ENCODE measurements around the gene DHDDS. TPM values are rescaled to one million over a fixed set of nuclear protein-coding genes. Genes with fewer than 3 reads are reported as not detected.
"Not testable (repeated sequence)": the region's sequence is repeated elsewhere in the genome, so short reads cannot be mapped to it uniquely, and the experiment has no call there.

DHDDS gene
- total RNA-seq, 1 donor from 2014 or later: 41.1 TPM

GRCh38 chr1:26493938-26494337 is 61.8 kb downstream of the DHDDS start:
- no peaks in the 10 kb centered on the region for H3K36me3 ChIP-seq
- intact Hi-C loops (cut with DNase I): no loop called here
- ATAC-seq (no peak), DNase-seq (no peak)
- H3K27me3 ChIP-seq: no peaks in the 10 kb centered on the region
- no peak overlapping the region for H3K4me3 ChIP-seq
- H3K9me3 ChIP-seq: no peaks in the 10 kb centered on the region
- H3K4me1 ChIP-seq: no peaks in the 10 kb centered on the region
- TF ChIP-seq CTCF (IDR thresholded peaks at IDR 0.05): no peak
- H3K27ac ChIP-seq: no peak overlapping the region

DNA sequence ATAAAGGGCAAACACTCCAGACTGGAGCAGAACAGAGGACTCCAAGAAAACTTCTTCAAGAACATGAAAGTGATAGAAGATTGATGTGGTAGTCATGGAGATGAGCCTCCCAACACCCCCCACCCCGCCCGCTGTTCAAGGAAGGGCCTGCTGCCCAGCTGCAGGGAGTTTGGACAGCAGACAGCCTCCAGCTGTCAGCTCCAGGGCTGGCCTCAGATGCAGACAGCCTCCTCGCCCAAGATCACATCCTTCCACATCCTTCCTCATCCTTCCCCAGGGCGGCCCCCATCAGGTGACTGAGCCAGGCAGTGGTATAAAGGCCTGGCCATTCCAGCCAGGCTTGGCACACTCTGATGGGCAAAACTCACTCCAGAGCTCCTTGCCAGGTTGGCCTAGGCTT is 64.7 kb downstream of the DHDDS start:
- Histone ChIP-seq H3K36me3 (no peaks in the 10 kb centered on the region), H3K9me3 (no peaks in the 10 kb centered on the region), H3K27me3 (no peaks in the 10 kb centered on the region), H3K27ac (no peak overlapping the region), H3K4me1 (peaks cover 10% of the 10 kb centered on the region), H3K4me3 (no peak overlapping the region)
- DNase-seq: no peak
- TF ChIP-seq CTCF (IDR thresholded peaks at IDR 0.05): no peak
- intact Hi-C loops (cut with DNase I): no loop called here
- no peak for ATAC-seq

- H3K4me1 ChIP-seq: peaks cover 11% of the 10 kb centered on the region
- H3K9me3 ChIP-seq: no peaks in the 10 kb centered on the region
- intact Hi-C loops (cut with DNase I): no loop called here
- no peaks in the 10 kb centered on the region for H3K27me3 ChIP-seq
- H3K36me3 ChIP-seq: no peaks in the 10 kb centered on the region
- no peak for DNase-seq
- TF ChIP-seq CTCF (IDR thresholded peaks at IDR 0.05): no peak
- no peak overlapping the region for H3K27ac ChIP-seq
- H3K4me3 ChIP-seq: no peak overlapping the region
- no peak for ATAC-seq
These were observed 66.8 kb downstream of the DHDDS start for GRCh38 chr1:26498894-26499293.

DNA sequence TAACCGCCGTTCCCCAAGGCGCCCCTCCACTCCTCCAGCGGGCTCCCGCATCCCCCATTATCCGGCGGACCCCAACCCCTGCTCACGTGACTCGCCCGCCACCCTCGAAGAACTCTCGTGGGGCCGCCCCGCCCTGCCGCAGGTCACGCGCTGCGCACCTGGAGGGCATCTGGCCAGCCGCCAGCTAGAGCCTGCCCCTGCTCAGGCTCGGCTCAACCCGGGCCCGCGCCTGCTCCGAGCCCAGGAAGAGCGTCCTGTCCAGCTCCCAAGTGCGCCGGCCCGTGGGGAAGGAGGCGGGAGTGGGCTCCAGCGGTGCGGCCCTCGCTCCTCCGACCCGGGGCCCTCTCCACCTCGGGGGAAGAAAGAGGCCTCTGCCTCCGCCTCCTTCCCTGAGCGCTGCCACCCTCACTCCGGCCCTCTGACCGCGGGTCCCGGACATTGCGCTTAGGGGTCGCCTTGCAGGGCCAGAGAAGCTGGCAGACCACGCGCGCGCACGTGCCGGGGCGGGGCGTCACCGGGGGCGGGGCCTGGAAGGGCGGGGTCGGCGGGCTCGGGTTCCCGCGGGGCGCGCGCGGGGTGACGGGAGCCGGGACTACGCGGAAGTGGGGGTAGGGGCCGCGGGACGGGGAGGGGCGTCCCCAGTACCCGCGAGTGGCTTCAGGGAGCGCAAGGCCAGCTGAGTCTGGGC is 68.5 kb downstream of the DHDDS start:
- H3K27ac ChIP-seq: peak overlapping the region; percentile 93
- peak; percentile 94 for ATAC-seq
- no peaks in the 10 kb centered on the region for H3K27me3 ChIP-seq
- intact Hi-C loops (cut with DNase I): no loop called here
- H3K9me3 ChIP-seq: no peaks in the 10 kb centered on the region
- no peak for TF ChIP-seq CTCF (IDR thresholded peaks at IDR 0.05)
- peak overlapping the region; percentile 79 for H3K4me3 ChIP-seq
- no peaks in the 10 kb centered on the region for H3K36me3 ChIP-seq
- peaks cover 11% of the 10 kb centered on the region for H3K4me1 ChIP-seq
- DNase-seq: peak; percentile 96

- H3K9me3 ChIP-seq; H3K4me3 ChIP-seq; DNase-seq; H3K27me3 ChIP-seq; H3K36me3 ChIP-seq; intact Hi-C loops (cut with DNase I); H3K4me1 ChIP-seq: not testable (repeated sequence)
- peak overlapping the region; percentile 58 for H3K27ac ChIP-seq
- ATAC-seq: peak; percentile 64
These were observed 78.6 kb downstream of the DHDDS start for GRCh38 chr1:26510711-26511110.

GRCh38 chr1:26515836-26516235 is 83.7 kb downstream of the DHDDS start:
- H3K36me3 ChIP-seq; H3K27me3 ChIP-seq; H3K4me3 ChIP-seq; ATAC-seq; intact Hi-C loops (cut with DNase I); H3K9me3 ChIP-seq; H3K4me1 ChIP-seq; H3K27ac ChIP-seq; DNase-seq: not testable (repeated sequence)
